Caco-2 (cell line): ENCODE measurements around the gene MRPS35. TPM values are rescaled to one million over a fixed set of nuclear protein-coding genes. Genes with fewer than 3 reads are reported as not detected.

Experiments used
- BruUV-seq: library from RNA; stranded (reverse); fragments of 400-500 nt; replicated peaks from 2 replicates; lab custom pipeline; 2021; lab: Mats Ljungman, UMichigan
- CTCF ChIA-PET: fragments of 300-600 bp; sonication (Branson Sonifier 250); formaldehyde crosslinking; loops from one replicate; lab custom pipeline; 2022; ENCODE audit warnings: antibody characterized with exemption; lab: Charles Lee
- POLR2A ChIA-PET: fragments of 300-600 bp; sonication (Branson Sonifier 250); formaldehyde crosslinking; loops from one replicate; lab custom pipeline; 2022; ENCODE audit warnings: antibody characterized with exemption; lab: Charles Lee
- DNase-seq, 2 experiments: peaks; one replicate each; pipeline versions ENCODE4 v3.0.0 to v3.0.0-alpha.2; 2020 to 2022
- H3K27me3 ChIP-seq: replicated peaks from 2 replicates; pipeline ENCODE4 v1.6.0; 2011; ENCODE audit warnings: low read length; ENCODE audit not compliant: control insufficient read depth, insufficient read depth
- H3K36me3 ChIP-seq: 2 replicates; pipeline ENCODE4 v1.5.1; 2011; ENCODE audit warnings: low read length; ENCODE audit not compliant: control insufficient read depth, insufficient read depth
- H3K4me1 ChIP-seq: fragments of 250-450 bp; sonication (Bioruptor Pico); 2 replicates; pipeline ENCODE4 v1.5.1; 2020; ENCODE audit warnings: mild to moderate bottlenecking
- H3K4me3 ChIP-seq: 2 replicates; pipeline ENCODE4 v1.5.1; 2011; ENCODE audit warnings: low read depth, mild to moderate bottlenecking, control low read depth, low read length
- H3K9me3 ChIP-seq: fragments of 250-450 bp; sonication (Bioruptor Pico); 2 replicates; pipeline ENCODE4 v1.5.1; 2020; ENCODE audit warnings: mild to moderate bottlenecking, moderate library complexity
- H3K27ac Mint-ChIP-seq: one replicate; pipeline ENCODE4 v1.8.0; 2022; ENCODE audit warnings: mixed read lengths; ENCODE audit not compliant: unreplicated experiment
- H3K27me3 Mint-ChIP-seq: one replicate; pipeline ENCODE4 v1.8.0; 2022; ENCODE audit warnings: mixed read lengths; ENCODE audit not compliant: insufficient read depth, unreplicated experiment
- H3K36me3 Mint-ChIP-seq: one replicate; pipeline ENCODE4 v1.8.0; 2022; ENCODE audit warnings: mild to moderate bottlenecking, mixed read lengths; ENCODE audit not compliant: insufficient read depth, unreplicated experiment
- H3K4me1 Mint-ChIP-seq: one replicate; pipeline ENCODE4 v1.8.0; 2022; ENCODE audit warnings: low read depth, mixed read lengths; ENCODE audit not compliant: unreplicated experiment
- H3K4me3 Mint-ChIP-seq: one replicate; pipeline ENCODE4 v1.8.0; 2022; ENCODE audit warnings: mild to moderate bottlenecking, moderate library complexity, mixed read lengths; ENCODE audit not compliant: unreplicated experiment
- H3K9me3 Mint-ChIP-seq: one replicate; pipeline ENCODE4 v1.8.0; 2022; ENCODE audit warnings: mixed read lengths; ENCODE audit not compliant: unreplicated experiment
- intact Hi-C: fragments of 100-400 bp; cut with micrococcal nuclease; formaldehyde crosslinking; loops from one replicate; pipeline ENCODE4 v1.10.0; 2022; ENCODE audit not compliant: unreplicated experiment
- total RNA-seq: library from RNA; stranded (reverse); gene quantifications from 2 replicates; pipeline ENCODE4 v1.2.3, GENCODE V29; 2022
- TF ChIP-seq, protein P1 (sequence below), 2 experiments: fragments of 200-600 bp in 1 of 2; IDR thresholded peaks; 1 replicate in 1 of 2; 2 replicates in 1 of 2; pipeline versions ENCODE4 v1.5.1 to v1.8.0; 2011 to 2022; ENCODE audit warnings: antibody characterized with exemption in 1 of 2, control low read depth in 1 of 2, inconsistent platforms in 1 of 2, low read depth in 1 of 2, low read length in 1 of 2, mild to moderate bottlenecking in 1 of 2, moderate library complexity in 1 of 2; ENCODE audit not compliant: insufficient read depth in 1 of 2, severe bottlenecking in 1 of 2, unreplicated experiment in 1 of 2

Gene MRPS35
- total RNA-seq, 1 experiment from 2014 or later, result 135 TPM

DNA sequence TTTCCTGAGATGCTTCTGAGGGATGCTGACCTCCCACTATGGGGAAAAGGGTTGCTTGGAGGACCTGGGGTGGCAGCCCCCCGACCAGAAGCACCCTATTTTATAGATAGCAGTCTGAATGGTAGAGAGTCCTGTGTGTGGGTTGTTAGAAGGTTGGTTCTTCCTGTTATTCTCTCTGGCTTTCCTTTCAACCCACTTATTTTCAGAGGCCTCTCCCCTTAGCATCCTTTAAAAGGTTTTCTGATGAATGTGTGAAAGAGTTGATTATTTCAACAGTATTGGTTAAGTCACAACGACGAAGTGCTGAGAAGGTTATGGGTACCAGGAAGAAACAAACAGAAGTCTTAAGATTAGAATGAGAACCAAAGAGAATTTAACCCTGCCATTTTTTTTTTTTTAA lies 90.2 kb downstream of the MRPS35 start:
- POLR2A ChIA-PET, result no interaction called here
- no peaks in the 10 kb centered on the region for H3K27me3 Mint-ChIP-seq
- H3K36me3 Mint-ChIP-seq, result peaks cover 37% of the 10 kb centered on the region
- no peaks in the 10 kb centered on the region for H3K27me3 ChIP-seq
- no peak overlapping the region for H3K4me3 Mint-ChIP-seq
- H3K9me3 Mint-ChIP-seq, result no peaks in the 10 kb centered on the region
- TF ChIP-seq, protein P1, sequence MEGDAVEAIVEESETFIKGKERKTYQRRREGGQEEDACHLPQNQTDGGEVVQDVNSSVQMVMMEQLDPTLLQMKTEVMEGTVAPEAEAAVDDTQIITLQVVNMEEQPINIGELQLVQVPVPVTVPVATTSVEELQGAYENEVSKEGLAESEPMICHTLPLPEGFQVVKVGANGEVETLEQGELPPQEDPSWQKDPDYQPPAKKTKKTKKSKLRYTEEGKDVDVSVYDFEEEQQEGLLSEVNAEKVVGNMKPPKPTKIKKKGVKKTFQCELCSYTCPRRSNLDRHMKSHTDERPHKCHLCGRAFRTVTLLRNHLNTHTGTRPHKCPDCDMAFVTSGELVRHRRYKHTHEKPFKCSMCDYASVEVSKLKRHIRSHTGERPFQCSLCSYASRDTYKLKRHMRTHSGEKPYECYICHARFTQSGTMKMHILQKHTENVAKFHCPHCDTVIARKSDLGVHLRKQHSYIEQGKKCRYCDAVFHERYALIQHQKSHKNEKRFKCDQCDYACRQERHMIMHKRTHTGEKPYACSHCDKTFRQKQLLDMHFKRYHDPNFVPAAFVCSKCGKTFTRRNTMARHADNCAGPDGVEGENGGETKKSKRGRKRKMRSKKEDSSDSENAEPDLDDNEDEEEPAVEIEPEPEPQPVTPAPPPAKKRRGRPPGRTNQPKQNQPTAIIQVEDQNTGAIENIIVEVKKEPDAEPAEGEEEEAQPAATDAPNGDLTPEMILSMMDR (IDR thresholded peaks at IDR 0.05; ENCODE audit: insufficient read depth in 1 of 2, low read depth in 1 of 2, low read length in 1 of 2, severe bottlenecking in 1 of 2, unreplicated experiment in 1 of 2), result no peak
- H3K36me3 ChIP-seq, result peaks cover 4% of the 10 kb centered on the region
- no TSS peak for BruUV-seq
- CTCF ChIA-PET, result interaction anchor here (0.6 kb wide), 2 partner anchors 21 to 256 kb away, joined by 3 to 7 read pairs; no protein-coding TSS in a partner anchor
- H3K9me3 ChIP-seq, result no peaks in the 10 kb centered on the region
- H3K4me1 ChIP-seq, result no peaks in the 10 kb centered on the region
- no peak for DNase-seq
- intact Hi-C loops, result no loop called here
- no peak overlapping the region for H3K4me3 ChIP-seq
- no peak overlapping the region for H3K27ac Mint-ChIP-seq
- H3K4me1 Mint-ChIP-seq, result no peaks in the 10 kb centered on the region

DNA sequence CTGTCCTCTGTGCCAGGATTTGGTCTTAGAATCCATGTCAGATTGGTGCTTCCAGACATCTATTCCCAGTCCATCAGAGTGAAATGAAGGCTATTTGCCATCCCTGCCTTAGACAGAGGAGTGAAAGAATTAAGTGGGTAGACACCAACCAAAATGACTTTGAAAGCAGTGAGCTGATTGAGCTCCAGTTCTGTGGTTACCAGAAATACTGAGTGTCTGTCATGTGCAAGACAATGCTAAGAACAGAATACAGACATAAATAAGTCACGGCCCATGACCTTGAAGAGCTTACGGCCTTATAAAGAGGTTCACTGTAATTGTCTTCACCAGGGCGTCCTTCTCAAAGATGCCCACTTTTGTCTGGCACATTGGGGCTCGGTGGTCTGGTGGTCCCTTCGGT lies 91.0 kb downstream of the MRPS35 start:
- CTCF ChIA-PET, result interaction anchor here (0.6 kb wide), 1 partner anchor 257 kb away, joined by 7 read pairs; no protein-coding TSS in a partner anchor

DNA sequence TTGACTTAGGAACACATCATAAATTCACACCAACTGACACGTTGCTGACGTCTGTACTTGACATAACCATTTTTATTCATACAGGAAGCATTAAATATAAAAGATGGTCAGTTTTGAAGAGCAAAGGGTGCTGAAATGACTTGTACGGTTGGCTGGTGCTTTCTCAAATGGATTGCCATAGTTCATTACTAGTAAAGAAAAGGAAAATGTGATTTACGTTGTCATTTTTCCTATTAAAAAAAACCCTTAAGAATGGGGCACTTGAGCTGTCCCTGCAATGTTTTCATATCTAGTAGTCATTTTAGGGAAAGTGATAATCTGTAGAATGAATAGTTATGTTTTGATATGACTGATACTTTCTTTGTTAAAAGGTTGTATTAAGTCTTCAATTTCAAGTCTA lies 91.9 kb downstream of the MRPS35 start:
- intact Hi-C loops, result no loop called here
- Histone ChIP-seq H3K9me3 (no peaks in the 10 kb centered on the region), H3K4me1 (no peaks in the 10 kb centered on the region), H3K36me3 (peaks cover 1% of the 10 kb centered on the region; the same call in 1 of the 2 replicates), H3K4me3 (no peak overlapping the region), H3K27me3 (no peaks in the 10 kb centered on the region)
- H3K4me3 Mint-ChIP-seq, result no peak overlapping the region
- no TSS peak for BruUV-seq
- CTCF ChIA-PET, result no interaction called here
- no peaks in the 10 kb centered on the region for H3K27me3 Mint-ChIP-seq
- no peak for DNase-seq
- H3K36me3 Mint-ChIP-seq, result peaks cover 20% of the 10 kb centered on the region
- POLR2A ChIA-PET, result no interaction called here
- peaks cover 7% of the 10 kb centered on the region for H3K4me1 Mint-ChIP-seq
- H3K9me3 Mint-ChIP-seq, result no peaks in the 10 kb centered on the region
- TF ChIP-seq, protein P1 (IDR thresholded peaks at IDR 0.05; ENCODE audit: insufficient read depth in 1 of 2, low read depth in 1 of 2, low read length in 1 of 2, severe bottlenecking in 1 of 2, unreplicated experiment in 1 of 2), result no peak
- H3K27ac Mint-ChIP-seq, result no peak overlapping the region

More for the DNA sequence above, 91.0 kb downstream of the MRPS35 start:
- H3K4me3 Mint-ChIP-seq, result no peak overlapping the region
- H3K27me3 ChIP-seq, result no peaks in the 10 kb centered on the region
- intact Hi-C loops, result no loop called here
- H3K9me3 Mint-ChIP-seq, result no peaks in the 10 kb centered on the region
- peaks cover 4% of the 10 kb centered on the region for H3K36me3 ChIP-seq
- TF ChIP-seq, protein P1 (IDR thresholded peaks at IDR 0.05; ENCODE audit: insufficient read depth in 1 of 2, low read depth in 1 of 2, low read length in 1 of 2, severe bottlenecking in 1 of 2, unreplicated experiment in 1 of 2), result no peak
- H3K36me3 Mint-ChIP-seq, result peaks cover 29% of the 10 kb centered on the region
- no peaks in the 10 kb centered on the region for H3K27me3 Mint-ChIP-seq
- H3K4me1 ChIP-seq, result no peaks in the 10 kb centered on the region
- H3K9me3 ChIP-seq, result no peaks in the 10 kb centered on the region
- POLR2A ChIA-PET, result no interaction called here
- no peak for DNase-seq
- no TSS peak for BruUV-seq
- no peak overlapping the region for H3K4me3 ChIP-seq
- peaks cover under 1% of the 10 kb centered on the region for H3K4me1 Mint-ChIP-seq
- no peak overlapping the region for H3K27ac Mint-ChIP-seq
